OCI-LY1 (cell line): Measurements from ENCODE around the gene TAF11L4.
"Not testable (repeated sequence)": the region's sequence is repeated elsewhere in the genome, so short reads cannot be mapped to it uniquely, and the experiment has no call there.

ENCODE experiments used
- H2AFZ ChIP-seq: fragments of 200-600 bp; sonication (generic), shearing (Covaris generic); 2 replicates; pipeline ENCODE4 v1.6.0; 2014; ENCODE audit warnings: antibody characterized with exemption, mild to moderate bottlenecking, low read length
- H3F3A ChIP-seq: fragments of 200-600 bp; sonication (generic), shearing (Covaris generic); 2 replicates; pipeline ENCODE4 v1.6.0; 2014; ENCODE audit warnings: mild to moderate bottlenecking, antibody characterized with exemption, low read length, moderate library complexity; ENCODE audit not compliant: insufficient read depth
- H3K27ac ChIP-seq: fragments of 200-600 bp; sonication (generic); 2 replicates; pipeline ENCODE4 v1.5.1; 2014; ENCODE audit warnings: low read length, mixed run types, mild to moderate bottlenecking, low read depth; ENCODE audit not compliant: poor library complexity, severe bottlenecking
- H3K27me3 ChIP-seq: fragments of 200-600 bp; sonication (generic); 2 replicates; pipeline ENCODE4 v1.6.0; 2014; ENCODE audit warnings: antibody characterized with exemption, mild to moderate bottlenecking, low read length, moderate library complexity; ENCODE audit not compliant: insufficient read depth
- H3K36me3 ChIP-seq: fragments of 200-600 bp; sonication (generic); 2 replicates; pipeline ENCODE4 v1.6.1; 2014; ENCODE audit warnings: mild to moderate bottlenecking, antibody characterized with exemption, low read length, moderate library complexity, mixed read lengths; ENCODE audit not compliant: insufficient read depth
- H3K4me1 ChIP-seq: fragments of 200-600 bp; sonication (generic); 2 replicates; pipeline ENCODE4 v1.5.1; 2014; ENCODE audit warnings: mild to moderate bottlenecking, low read length, moderate library complexity; ENCODE audit not compliant: insufficient read depth, severe bottlenecking
- H3K4me2 ChIP-seq: fragments of 200-600 bp; sonication (generic), shearing (Covaris generic); 2 replicates; pipeline ENCODE4 v1.6.1; 2014; ENCODE audit warnings: low read length
- H3K4me3 ChIP-seq: fragments of 200-600 bp; sonication (generic); 2 replicates; pipeline ENCODE4 v1.5.1; 2014; ENCODE audit warnings: low read length, low read depth, mild to moderate bottlenecking, mixed read lengths; ENCODE audit not compliant: poor library complexity, severe bottlenecking
- H3K79me2 ChIP-seq: fragments of 200-600 bp; shearing (Covaris generic); 2 replicates; pipeline ENCODE4 v1.6.1; 2016; ENCODE audit warnings: mixed run types, low read length, mixed read lengths; ENCODE audit not compliant: insufficient read depth
- H3K9ac ChIP-seq: fragments of 200-600 bp; sonication (generic), shearing (Covaris generic); 2 replicates; pipeline ENCODE4 v1.6.1; 2014; ENCODE audit warnings: mild to moderate bottlenecking, low read length, mixed read lengths
- H3K9me2 ChIP-seq: fragments of 200-600 bp; sonication (generic), shearing (Covaris generic); 2 replicates; pipeline ENCODE4 v1.6.1; 2014; ENCODE audit warnings: low read depth, mild to moderate bottlenecking, low read length, mixed read lengths
- H3K9me3 ChIP-seq: fragments of 200-600 bp; shearing (Covaris generic); 2 replicates; pipeline ENCODE4 v1.6.1; 2014; ENCODE audit warnings: low read length, mixed read lengths
- H4K20me1 ChIP-seq: fragments of 200-600 bp; sonication (generic), shearing (Covaris generic); 2 replicates; pipeline ENCODE4 v1.6.0; 2016; ENCODE audit warnings: mild to moderate bottlenecking, low read length; ENCODE audit not compliant: insufficient read depth

The TAF11L4 gene

GRCh38 chr5:17518067-17518466 lies 3.5 kb upstream of the TAF11L4 start, which contains the start of gene TAF11L3:
TAF11L3 (plus strand) TSS chr5:17518367.
- H3K9ac ChIP-seq, H3K27me3 ChIP-seq, H3F3A ChIP-seq, H4K20me1 ChIP-seq, H3K9me2 ChIP-seq, H2AFZ ChIP-seq, H3K27ac ChIP-seq, H3K4me2 ChIP-seq, H3K4me3 ChIP-seq, H3K4me1 ChIP-seq, H3K9me3 ChIP-seq, H3K79me2 ChIP-seq, H3K36me3 ChIP-seq: not testable (repeated sequence)

GRCh38 chr5:17519508-17519907 lies 2.1 kb upstream of the TAF11L4 start:
- H3K9me2 ChIP-seq, H3K27ac ChIP-seq, H3K4me2 ChIP-seq, H3K4me1 ChIP-seq, H3K4me3 ChIP-seq, H3K79me2 ChIP-seq, H4K20me1 ChIP-seq, H3K36me3 ChIP-seq, H3F3A ChIP-seq, H2AFZ ChIP-seq, H3K9me3 ChIP-seq, H3K9ac ChIP-seq, H3K27me3 ChIP-seq: not testable (repeated sequence)

GRCh38 chr5:17524935-17525334 lies 3.3 kb downstream of the TAF11L4 start, which contains the start of gene TAF11L5:
TAF11L5 (plus strand) TSS chr5:17525235.
- H2AFZ ChIP-seq, H3K79me2 ChIP-seq, H3K9ac ChIP-seq, H3K4me3 ChIP-seq, H3K4me1 ChIP-seq, H3K4me2 ChIP-seq, H3F3A ChIP-seq, H3K27me3 ChIP-seq, H3K36me3 ChIP-seq, H3K9me2 ChIP-seq, H4K20me1 ChIP-seq, H3K27ac ChIP-seq, H3K9me3 ChIP-seq: not testable (repeated sequence)

GRCh38 chr5:17526504-17526903 lies 4.9 kb downstream of the TAF11L4 start:
- not testable (repeated sequence) for H3F3A ChIP-seq, H3K9me3 ChIP-seq, H3K27ac ChIP-seq, H3K4me3 ChIP-seq, H3K9me2 ChIP-seq, H2AFZ ChIP-seq, H3K9ac ChIP-seq, H3K4me1 ChIP-seq, H3K4me2 ChIP-seq, H3K36me3 ChIP-seq, H3K79me2 ChIP-seq, H4K20me1 ChIP-seq, H3K27me3 ChIP-seq

- H3K79me2 ChIP-seq, H3K27ac ChIP-seq, H3K36me3 ChIP-seq, H3K9me2 ChIP-seq, H3K27me3 ChIP-seq, H3K4me3 ChIP-seq, H3K9ac ChIP-seq, H4K20me1 ChIP-seq, H3K4me2 ChIP-seq, H2AFZ ChIP-seq, H3F3A ChIP-seq, H3K9me3 ChIP-seq, H3K4me1 ChIP-seq: not testable (repeated sequence)
Observed at GRCh38 chr5:17528369-17528768, 6.8 kb downstream of the TAF11L4 start, which contains the start of gene TAF11L6. TAF11L6 (plus strand) TSS chr5:17528669.
